Hypothalamus (tissue), 51 donors: ENCODE measurements around the gene SNX13.
"Not testable (repeated sequence)": the region's sequence is repeated elsewhere in the genome, so short reads cannot be mapped to it uniquely, and the experiment has no call there.

ENCODE experiments used
- DNase-seq, 51 donors: peaks; one replicate each; lab custom pipeline; 2025; lab: John Stamatoyannopoulos, UW

SNX13 gene

DNA sequence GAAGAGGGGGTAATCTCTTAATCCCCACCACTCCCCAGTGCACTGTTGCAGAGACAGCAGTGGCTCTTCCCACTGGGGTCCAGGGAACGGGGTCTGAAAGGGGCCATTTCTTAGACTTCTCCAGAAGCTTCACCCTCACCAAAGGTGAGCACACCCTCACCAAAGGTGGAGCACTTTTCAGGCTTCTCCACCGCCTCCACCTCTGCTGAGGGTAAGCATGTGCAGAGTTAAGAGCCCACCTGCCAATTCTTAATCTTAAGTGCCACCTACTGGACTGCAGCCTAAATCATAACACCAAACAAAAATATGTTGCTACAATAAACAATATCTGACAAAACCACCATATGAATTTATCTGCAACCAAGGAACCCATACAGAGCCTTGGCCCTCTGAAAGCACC is 27.0 kb downstream of the SNX13 start:
- DNase-seq, result no peak

DNA sequence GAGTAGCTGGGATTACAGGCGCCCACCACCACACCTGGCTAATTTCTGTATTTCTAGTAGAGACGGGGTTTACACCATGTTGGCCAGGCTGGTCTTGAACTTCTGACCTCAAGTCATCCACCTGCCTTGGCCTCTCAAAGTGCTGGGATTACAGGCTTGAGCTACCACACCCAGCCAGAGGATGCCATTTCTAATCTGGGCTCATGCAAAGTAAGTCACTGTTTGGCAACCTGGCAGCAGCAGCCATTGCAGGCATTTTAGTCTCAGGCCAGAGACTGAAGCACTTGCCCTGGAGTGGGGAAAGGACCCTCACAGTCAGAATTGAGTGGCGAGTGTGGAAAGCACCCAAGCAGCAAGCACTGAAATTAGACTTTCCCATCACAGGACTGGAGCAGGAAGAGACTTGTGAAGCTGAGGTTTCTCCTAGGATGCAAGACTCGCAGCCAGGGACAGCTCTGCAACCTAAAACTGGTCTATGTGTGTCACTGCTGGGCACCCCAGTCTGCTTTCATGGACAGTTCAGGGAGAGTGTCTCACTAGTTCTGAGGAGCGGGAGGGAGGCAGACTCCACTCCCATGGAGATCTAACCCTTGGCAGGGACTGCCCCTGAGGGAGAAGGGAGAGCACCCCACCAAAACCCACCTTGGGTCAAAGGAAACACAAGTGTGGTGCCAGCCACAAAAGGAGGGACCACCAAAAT is 27.6 kb downstream of the SNX13 start:
- DNase-seq, result no peak

DNA sequence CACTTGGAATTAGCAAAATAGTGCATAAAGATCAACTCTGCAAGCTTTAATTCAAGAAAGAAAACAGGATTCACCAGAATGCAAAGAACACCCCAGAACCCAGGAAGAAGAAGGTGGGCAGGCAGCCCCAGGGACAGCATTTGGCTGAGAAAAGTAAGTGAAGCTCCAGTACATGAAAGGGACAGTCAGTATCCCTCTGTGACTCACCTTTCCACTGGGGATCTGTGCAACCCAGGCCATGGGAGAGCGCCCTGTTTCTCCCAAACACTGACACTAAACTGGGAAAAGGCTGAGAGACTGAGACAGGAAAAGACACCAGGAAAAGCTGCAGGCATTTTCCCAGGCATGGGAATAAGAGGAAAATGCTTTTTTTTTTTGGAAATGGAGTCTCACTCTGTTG is 28.2 kb downstream of the SNX13 start:
- DNase-seq, result no peak

DNA sequence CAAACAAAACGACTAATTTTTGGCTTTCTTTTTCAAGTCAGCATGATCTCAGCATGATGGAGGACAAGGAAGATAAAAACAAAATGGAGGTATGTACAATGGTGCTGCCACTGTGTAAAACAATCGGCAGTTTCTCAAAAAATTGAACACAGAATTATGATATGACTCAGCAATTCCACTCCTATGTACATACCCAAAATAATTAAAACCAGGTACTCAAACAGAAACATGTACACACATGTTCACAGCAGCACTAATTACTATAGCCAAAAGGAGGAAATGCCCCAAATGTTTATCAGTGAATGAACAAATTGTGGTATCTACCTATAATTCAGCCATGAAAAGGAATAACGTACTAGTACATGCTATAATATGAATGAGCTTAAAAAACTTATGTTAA is 29.9 kb downstream of the SNX13 start:
- no peak for DNase-seq

DNA sequence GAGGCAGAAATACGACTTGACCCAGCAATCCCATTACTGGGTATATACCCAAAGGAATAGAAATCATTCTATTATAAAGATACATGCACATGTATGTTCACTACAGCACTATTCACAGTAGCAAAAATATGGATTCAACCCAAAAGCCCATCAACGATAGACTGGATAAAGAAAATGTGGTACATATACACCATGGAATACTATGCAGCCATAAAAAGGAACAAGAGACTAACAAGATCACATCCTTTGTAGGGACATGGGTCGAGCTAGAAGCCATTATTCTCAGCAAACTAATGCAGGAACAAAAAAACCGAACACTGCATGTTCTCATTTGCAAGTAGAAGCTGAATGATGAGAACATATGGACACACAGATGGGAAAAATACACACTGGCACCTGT is 31.0 kb downstream of the SNX13 start:
- DNase-seq, result not testable (repeated sequence)

DNA sequence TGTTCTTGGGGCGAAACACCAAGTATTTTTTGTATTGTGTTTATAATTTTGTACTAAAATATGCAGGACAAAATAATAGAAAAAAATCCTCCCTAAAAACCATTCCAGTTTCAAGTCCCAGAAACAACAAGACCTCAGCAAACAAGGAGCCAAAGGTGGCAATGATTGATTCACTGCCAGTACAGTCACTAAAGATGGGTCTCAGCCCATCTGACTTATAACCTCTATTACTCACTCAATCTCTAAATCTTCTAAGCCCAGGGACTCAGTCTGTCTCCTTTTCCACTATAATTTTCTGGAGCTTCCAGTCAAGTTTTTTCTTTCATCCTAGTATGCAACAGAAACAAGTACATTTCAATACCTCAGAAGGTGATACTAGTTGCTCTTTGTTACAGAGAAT is 33.3 kb downstream of the SNX13 start:
- no peak for DNase-seq

DNA sequence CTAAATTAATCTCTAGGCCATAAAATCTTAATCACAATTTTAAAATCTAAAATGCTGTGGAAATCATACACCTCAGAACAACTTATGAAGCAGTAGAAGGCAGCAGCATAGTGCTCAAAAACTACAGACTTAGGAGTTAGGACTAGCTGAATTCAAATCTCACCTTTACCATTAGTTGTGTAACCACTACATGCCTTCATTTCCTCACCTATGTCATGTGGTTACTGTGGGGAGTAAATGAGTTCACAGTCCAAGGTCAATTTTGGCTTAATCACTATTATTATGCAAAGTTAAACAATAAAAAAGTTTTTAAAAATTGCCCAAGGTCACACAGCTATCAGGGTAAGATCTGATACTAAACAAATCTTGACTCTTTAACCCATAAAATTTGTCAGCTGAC is 37.0 kb downstream of the SNX13 start:
- DNase-seq, result no peak

DNA sequence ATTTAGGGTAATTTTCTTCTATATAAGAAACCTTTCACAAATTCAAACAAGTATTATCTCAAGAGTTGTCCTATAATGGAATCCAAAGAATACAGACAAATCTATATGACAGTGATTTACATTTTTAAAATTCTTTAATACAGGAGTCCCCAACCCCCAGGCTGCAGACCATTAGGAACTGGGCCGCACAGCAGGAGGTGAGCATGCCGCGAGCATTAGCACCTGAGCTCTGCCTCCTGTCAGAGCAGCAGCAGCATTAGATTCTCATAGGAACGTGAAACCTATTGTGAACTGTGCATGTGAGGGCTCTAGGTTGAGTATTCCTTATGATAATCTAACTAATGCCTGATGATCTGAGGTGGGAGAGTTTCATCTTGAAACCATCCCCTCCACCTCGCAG is 37.7 kb downstream of the SNX13 start:
- DNase-seq, result no peak

DNA sequence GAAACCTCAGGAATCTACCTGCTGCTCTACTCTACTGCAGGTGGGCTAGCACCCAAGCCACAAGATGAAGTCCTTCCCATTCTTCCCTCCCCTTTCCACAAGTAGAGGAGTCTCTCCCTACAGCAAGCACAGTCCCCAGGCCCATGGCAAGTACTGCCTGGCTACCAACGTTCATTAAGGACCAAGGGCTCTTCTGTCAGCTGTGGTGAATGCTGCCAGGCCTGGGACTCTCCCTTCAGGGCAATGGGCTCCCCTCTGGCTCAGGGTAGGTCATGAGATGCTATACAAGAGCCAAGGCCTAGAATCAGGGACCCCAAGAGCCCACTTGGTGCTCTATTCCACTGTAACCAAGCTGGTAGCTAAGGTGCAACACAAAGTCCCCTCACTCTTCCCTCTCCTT is 39.8 kb downstream of the SNX13 start:
- no peak for DNase-seq

DNA sequence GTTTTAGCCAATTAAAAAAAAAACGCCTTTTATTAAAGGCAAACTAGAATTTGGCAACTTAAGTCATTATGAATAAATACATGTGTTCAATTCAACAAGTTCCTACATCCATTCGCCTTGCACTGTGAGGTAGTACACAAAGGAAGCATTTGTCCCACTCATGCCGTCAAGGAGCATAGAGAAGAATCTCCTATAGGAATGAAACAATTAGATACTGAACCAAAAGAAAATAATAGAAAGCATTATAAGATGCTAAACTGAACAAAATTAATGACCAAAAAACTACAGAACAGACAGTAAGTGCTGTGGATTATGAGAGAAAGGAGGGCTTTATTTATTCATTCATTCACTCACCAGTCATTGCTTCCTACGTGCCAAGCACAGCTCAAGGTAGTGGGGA is 42.2 kb downstream of the SNX13 start:
- DNase-seq, result no peak

DNA sequence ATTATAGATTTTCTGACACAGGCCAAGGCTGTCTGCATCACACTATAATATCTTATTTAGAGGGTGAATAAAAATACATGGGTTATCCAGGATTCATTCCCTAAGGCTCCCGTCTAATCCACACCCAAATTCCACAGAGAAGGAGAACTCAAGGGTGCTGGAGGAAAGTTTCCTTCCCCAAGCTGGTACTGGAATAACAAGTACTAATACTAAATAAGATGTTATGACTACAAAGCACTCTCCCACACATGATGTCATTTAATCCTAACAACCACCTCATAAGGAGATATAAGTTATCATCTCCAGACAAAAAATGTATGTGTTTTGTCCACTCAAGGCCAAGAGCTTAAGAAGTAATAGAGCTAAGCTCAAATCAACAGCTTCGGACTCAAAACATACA is 53.0 kb downstream of the SNX13 start:
- DNase-seq, result no peak

DNA sequence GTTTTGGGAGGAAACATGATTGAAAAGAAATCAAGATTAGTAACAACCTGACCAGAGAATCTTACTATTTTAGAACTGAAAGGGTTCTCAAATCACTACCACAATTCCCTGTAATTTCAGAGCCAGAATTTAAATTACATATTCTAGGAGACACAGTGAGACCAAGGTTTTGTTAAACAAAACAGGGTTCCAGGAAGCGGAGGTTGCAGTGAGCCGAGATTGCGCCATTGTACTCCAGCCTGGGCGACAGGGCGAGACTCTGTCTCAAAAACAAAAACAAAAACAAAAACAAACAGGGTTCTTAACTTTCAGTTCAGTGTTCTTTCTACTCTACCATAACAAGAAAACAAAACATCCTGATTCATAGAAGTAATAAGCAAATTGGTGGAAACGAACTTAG is 57.6 kb downstream of the SNX13 start:
- DNase-seq, result peak in 1 of 51 donors; percentile 4

DNA sequence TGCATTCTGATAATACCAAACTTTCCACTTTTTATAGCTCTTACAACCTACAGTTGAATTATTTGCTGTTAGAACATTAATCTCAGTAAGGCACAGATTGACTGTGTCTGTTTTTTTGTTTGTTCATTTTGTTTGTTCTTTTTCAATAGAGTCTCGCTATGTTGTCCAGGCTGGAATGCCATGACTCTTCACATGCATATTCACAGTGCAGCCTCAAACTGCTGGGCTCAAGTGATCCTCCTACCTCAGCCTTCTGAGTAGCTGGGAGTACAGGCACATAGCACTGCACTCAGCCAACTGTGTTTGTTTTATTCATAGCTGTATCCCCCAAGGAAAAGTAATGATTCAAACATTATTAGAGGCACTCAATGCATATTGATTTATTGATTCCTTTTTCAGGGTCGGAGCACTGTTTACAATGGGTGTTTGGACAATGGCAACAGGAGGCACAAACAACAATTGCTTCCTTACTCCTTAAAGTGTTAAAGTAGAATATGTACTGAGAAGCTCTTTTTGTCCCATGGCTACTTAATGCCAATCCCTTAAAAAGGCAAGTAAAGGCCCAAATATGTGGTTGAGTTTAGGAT is 61.1 kb downstream of the SNX13 start:
- no peak for DNase-seq

DNA sequence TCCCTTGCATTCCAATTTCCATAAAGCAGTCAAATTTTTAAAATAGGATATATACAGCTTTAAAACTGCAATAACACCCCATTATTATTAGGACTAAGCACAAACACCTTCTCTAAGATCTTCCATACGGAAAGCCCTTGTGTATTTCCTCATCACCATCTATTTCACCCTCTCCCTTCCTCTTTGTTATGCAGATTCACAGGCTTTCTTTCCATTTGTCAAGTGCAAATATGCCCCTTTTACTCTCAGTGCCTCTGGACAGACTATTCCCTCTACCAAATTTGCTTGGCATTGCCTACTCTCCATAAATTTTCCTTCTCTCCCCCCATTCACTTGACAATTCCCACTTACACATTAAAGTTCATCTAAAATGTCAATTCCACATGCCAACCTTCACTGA is 61.7 kb downstream of the SNX13 start:
- no peak for DNase-seq

DNA sequence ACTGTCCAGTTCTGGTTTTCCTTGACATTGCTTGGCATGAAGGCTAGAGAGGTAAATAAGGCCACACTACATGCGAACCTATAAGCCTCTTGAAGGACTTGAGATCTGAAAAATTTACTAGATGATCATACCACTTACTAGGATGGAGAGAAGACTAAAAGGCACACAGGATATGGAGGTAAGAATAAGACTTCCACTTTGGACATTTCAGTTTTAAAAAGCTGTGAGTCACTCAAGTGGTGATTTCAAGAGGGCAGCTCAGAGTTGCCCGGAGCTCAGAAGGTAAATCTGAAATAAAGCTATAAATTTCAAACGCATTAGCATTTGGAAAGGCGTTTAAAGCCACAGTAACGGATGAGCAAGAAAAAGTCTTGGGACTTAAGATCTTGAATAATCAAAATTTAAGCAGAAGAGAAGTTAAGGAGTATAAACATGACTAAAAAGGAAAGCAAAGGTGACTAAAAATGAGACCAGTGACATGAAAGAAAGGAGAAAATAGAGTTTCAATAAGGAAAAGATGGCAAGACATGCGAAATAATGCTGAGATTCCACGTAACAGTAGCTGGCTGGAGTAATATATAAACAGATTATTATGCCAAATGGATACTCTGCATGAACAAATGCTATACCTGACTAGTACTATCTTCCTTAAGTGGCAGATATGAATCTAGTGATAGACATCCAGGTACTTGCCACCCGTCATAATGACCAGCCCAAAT is 68.3 kb downstream of the SNX13 start:
- DNase-seq, result no peak

DNA sequence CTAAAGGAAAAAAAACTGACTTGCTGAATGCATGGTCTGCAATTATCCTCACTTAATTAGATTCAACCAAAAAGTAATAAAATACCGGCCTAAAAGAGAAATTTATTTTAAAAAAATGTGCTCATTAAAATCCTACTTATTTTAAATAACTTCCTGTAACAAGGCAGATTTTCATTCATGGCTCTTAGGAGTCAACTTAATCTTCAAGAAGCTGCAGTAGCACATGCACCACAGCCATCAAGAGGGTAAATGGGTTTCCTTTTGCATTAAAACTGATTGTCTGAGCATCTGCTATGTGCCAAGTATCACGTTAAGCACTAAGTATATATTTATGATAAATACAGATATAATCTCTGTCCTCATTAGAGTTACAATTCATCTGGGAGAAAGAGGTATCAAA is 69.9 kb downstream of the SNX13 start:
- no peak for DNase-seq

DNA sequence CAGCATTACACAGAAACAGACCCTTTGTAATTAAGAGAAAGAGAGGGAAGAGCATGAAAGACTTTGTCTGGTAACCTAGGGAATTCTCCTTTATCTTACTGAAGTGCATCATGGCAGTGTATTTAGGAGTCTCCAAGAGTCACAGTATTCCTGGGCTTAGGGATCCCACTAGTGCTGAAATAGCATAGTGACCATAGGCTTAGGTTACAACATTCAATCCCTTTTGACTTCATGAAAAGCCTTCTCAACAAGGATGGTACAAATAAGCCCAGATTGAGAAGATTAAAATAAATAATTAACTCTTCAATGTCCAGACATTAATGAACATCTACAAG is 76.5 kb downstream of the SNX13 start:
- DNase-seq, result no peak

DNA sequence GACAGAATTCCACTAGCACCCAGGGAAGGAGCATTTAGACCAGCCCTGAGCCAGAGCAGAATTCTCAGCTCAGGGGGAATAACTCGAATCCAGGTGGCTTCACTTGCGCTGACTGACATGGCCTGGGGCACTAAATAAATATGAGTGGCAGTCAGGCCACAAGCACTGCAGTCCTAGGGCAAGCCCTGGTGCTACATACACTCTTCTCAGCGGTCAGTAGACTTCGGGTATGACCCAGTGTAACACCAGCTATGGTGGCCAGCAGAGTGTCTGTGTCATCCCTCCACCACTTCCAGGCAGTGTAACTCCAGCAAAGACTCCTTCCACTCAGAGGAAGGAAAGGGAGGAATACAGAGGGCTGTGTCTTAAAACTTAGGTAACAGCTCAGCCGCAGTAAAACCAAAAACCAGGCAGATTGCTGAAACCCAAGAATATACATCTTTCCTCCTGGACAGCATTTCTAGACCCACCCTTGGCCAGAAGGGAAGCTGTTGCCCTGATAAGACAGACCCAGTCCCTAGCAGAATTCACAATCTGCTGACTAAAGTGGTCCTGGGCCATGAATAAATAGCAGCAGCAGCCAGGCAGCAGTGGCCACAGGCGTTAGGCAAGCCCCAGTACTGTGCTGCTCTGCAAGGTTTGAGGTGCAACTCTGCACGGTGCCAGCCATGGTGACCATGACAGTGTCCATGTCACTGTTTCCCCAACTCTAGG is 77.0 kb downstream of the SNX13 start:
- no peak for DNase-seq

DNA sequence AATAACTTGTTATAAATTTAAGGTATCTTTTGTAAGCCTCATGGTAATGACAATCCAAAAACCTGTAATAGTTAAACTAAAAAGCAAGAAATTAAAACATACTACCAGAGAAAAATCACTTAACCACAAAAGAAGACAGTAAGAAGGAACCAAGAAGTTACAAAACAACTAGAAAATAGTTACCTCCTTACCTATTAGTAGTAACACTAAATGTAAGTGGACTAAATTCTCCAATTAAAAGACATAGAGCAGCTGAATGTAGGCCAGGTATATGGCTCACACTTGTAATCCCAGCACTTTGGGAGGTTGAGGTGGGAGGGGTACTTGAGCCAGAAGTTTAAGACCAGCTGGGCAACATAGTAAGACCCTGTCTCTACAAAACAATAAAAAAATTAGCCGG is 84.0 kb downstream of the SNX13 start:
- DNase-seq, result no peak

DNA sequence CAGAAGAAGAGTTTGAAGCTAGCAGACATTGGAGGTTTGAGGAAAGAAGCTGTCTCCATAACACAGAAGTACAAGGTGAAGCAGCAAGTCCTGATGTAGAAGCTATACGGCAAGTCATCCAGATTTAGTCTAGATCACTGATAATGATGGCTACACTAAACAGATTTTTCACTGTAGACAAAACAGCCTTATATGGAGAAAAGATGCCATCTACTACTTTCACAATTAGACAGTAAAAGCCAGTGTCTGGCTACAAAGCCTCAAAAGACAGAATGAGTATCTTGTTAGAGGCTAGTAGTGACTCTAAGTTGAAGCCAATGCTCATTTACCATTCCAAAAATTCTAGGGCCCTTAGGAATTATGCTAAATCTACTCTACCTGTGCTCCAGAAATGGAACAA is 85.1 kb downstream of the SNX13 start:
- DNase-seq, result no peak

DNA sequence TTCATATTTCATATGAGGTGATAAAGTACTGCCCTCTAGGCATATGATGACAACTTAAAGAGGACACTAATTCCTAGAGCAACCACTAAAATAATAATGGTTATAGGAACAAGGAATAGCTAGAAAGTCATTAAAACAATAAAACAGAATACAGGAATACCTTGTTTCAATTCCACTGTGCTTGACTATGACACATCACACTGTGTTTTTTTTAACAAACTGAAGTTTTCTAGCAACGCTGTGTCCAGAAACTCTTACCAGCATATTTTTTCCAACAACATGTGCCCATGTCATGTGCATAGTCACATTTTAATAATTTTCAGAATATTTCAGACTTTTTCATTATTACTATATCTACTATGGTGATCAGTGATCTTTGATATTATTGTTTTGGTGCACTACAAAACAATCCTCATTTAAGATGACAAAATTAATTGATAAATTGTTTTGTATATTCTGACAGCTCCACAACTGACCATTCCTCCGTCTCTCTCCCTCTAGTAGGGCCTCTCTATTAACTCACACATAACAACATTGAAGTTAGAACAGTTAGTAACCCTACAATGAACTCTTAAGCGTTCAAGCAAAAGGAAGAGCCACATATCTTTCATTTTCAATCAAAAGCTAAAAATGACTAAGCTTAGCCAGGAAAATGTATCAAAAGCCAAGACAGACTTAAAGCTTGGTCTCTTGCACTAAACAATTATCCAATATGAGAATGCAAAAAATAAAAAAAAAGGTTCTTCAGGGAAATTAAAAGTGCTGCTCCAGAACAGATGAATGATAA is 85.8 kb downstream of the SNX13 start:
- DNase-seq, result no peak
